ENCODE data around the gene GABPA.
"Not testable (repeated sequence)": the region's sequence is repeated elsewhere in the genome, so short reads cannot be mapped to it uniquely, and the experiment has no call there.

Gene GABPA

DNA sequence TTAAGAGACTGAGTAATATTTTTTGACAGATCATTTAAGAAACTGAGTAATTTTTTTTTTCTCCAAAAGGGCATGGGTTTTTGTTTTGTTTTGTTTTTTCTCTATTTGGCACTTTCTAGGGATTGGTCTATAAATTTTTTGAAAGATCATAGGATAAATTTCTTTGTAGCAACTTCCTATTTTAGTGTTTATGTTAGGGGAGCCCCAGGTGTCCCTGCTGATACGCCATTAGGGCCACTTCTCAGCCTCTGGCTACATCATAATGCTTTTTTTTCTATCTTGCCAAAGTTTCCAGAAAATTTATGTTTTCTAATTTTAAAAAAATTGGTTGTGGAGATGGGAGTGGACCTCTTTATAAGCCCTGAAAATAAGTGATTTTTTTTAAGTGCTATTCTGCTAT is 2.6 kb downstream of the GABPA start:
- DNase-seq (ENCODE audit: low read depth): no peak

DNA sequence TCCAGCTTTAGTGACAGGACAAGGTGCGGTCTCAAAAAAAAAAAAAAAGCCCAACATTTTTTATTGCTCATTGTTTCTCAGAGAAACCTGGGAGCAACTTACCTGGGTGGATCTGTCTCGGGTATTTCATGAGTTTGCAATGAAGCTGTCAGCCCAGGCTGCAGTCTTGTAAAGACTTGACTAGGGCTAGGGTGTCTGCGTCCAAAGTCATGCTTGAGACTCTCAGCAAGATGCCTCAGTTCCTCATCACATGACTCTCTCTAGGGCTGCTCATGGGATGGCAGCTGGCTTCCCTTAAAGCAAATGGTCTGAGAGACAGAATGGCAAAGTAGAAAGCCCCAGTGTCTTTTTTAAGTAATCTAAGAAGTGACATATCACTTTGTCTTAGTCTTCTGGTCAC is 8.1 kb downstream of the GABPA start:
- no peak for DNase-seq (ENCODE audit: low read depth)

GRCh38 chr21:25744854-25745253 is 10.1 kb downstream of the GABPA start:
- no peak for DNase-seq (ENCODE audit: low read depth)

DNA sequence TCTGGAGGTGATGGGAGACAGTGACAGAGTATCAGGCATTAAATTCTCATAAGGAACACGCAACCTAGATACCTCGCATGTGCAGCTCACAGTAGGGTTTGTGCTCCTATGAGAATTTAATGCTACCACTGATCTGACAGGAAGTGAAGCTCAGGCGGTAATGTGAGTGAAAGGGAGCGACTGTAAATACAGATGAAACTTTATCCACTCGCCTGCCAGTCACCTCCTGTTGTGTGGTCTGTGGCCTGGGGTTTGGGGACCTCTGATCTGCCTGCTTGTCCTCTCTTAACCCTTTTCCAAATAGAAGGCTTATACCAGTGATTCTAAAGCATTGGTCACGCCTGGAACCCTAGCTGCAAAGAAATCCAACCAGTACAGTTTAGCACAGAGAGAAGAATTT is 15.3 kb downstream of the GABPA start:
- no peak for DNase-seq (ENCODE audit: low read depth)

DNA sequence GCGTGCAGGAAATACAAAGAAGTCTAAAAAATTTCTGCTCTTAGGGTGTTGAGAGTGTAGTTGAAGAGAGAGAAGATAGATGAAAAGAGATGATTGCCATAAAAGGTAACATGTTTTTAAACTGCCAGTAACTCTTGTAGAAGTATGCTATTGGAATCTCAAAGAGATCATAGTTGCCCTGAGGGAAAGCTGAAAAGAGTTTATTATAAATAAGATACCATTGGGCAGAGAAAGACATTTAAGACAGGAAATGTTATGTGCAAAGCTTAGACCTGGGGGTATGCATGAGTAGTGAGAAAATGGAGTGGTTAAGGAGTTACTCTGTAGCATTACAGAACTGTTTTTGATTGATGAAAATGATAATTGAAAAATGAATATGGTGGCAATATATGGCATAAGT is 17.6 kb downstream of the GABPA start:
- no peak for DNase-seq (ENCODE audit: low read depth)

DNA sequence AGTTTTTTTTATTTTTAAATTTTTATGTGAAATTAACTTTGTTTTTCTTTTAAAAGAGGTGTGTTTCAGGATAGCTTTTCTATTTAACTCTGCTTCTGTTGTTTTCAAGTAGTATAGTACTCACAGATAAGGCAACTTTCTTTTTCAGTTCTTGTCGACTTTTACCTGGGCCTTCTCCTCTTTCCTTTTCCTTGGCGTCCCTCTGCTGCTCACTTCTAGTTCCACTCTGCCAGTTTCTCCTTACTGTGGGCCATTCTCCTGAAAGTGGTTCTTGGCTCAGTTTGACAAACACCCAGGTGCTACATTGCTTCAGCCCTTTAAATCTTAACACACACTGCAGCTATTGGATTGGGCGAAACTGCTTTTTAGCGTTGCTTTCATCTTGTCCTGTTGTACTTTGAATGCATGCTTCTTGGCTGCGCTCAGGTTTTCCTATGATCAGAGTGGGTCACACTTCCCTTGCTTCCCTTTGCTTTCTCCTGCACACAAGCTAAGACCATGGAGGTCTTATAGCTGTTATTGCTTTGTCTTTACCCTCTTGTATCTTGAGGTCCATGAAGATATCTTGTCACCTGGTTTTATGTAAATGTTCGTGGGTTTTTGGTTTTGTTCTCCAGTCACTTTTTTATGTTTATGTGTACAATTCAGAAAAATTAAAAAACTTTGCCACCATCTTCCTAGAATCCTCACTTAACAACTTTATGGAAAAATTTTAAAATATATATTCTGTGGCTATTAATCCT is 21.6 kb downstream of the GABPA start:
- no peak for DNase-seq (ENCODE audit: low read depth)

GRCh38 chr21:25757531-25757930 is 22.8 kb downstream of the GABPA start:
- DNase-seq (ENCODE audit: low read depth): no peak

GRCh38 chr21:25759573-25759972 is 24.8 kb downstream of the GABPA start:
- DNase-seq (ENCODE audit: low read depth): no peak

- DNase-seq (ENCODE audit: low read depth): no peak
Measured at GRCh38 chr21:25760061-25760460, 25.3 kb downstream of the GABPA start.

DNA sequence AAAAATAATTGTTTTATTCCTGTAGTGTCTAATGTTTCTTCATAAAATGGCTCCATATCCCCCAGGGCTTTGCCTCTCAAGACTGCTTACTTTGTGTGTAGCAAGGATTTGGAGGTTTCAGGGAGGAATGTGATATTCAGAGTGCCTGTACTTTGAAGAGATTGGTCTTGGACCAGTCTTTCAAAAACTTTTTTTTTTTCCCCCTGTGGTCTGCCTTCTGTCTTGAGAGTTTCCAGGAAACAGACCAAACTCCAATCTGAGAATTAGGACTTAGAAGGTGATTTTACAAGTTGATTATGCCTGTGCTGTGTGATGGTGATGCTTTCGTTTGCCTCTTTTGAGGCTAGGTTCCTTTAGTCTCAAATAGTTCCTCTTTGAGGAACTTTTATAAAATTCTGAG is 25.9 kb downstream of the GABPA start:
- no peak for DNase-seq (ENCODE audit: low read depth)

- no peak for DNase-seq (ENCODE audit: low read depth)
Measured at GRCh38 chr21:25764065-25764464, 29.3 kb downstream of the GABPA start.

GRCh38 chr21:25767921-25768320 is 33.1 kb downstream of the GABPA start:
- no peak for DNase-seq (ENCODE audit: low read depth)

DNA sequence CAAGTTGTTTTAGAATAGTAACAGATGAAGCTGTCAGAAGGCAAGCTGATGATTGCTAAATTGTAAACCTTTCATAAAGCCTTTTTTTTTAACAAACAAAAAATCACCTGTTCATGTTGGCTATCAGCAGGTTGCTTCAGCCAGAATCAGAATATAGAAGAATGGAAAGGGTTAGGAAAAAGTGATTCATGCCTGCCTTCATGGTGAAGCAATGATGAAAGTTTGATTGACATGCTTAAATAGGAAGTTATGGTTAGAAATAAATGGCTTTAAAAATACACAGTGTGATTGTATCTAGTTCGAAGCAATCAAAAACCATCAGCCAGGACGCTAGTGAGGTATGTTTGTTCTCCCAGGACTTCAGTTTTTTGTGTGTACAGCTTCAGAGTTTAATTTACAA is 37.9 kb downstream of the GABPA start:
- no peak for DNase-seq (ENCODE audit: low read depth)

DNA sequence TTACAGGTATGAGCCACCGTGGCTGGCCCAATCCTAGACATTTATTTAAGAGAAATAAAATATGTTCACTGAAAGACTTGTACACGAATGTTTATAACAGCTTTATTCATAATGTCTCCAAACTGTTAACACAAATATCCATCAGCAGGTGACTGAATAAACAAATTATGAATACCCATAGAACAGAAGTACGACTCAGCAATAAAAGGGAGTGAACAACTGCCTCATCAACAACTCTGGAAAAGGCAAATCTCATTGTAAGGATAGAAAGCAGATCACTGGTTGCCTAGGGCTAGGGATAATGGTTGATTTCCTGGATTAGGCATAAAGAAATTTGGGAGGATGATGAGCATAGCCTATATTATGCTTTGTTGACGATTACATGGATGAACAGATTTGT is 41.7 kb downstream of the GABPA start:
- DNase-seq (ENCODE audit: low read depth): no peak

DNA sequence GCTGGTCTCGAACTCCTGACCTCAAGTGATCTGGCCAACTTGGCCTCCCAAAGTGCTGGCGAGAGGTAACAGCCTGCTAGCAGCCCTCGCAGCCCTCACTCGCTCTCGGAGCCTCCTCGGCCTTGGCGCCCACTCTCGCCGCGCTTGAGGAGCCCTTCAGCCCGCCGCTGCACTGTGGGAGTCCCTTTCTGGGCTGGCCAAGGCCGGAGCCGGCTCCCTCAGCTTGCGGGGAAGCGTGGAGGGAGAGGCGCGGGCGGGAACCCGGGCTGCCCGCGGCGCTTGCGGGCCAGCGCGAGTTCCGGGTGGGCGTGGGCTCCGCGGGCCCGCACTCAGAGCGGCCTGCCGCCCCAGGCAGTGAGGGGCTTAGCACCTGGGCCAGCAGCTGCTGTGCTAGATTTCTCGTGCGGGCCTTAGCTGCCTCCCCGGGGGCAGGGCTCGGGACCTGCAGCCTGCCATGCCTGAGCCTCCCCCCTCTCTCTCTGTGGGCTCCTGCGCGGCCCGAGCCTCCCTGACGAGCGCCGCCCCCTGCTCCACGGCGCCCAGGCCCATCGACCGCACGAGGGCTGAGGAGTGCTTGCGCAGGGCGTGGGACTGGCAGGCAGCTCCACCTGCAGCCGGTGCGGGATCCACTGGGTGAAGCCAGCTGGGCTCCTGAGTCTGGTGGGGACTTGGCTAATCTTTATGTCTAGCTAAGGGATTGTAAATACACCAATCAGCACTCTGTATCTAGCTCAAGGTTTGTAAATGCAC is 43.5 kb downstream of the GABPA start:
- DNase-seq (ENCODE audit: low read depth): not testable (repeated sequence)

GRCh38 chr21:25788677-25789076 is 53.9 kb downstream of the GABPA start:
- no peak for DNase-seq (ENCODE audit: low read depth)

DNA sequence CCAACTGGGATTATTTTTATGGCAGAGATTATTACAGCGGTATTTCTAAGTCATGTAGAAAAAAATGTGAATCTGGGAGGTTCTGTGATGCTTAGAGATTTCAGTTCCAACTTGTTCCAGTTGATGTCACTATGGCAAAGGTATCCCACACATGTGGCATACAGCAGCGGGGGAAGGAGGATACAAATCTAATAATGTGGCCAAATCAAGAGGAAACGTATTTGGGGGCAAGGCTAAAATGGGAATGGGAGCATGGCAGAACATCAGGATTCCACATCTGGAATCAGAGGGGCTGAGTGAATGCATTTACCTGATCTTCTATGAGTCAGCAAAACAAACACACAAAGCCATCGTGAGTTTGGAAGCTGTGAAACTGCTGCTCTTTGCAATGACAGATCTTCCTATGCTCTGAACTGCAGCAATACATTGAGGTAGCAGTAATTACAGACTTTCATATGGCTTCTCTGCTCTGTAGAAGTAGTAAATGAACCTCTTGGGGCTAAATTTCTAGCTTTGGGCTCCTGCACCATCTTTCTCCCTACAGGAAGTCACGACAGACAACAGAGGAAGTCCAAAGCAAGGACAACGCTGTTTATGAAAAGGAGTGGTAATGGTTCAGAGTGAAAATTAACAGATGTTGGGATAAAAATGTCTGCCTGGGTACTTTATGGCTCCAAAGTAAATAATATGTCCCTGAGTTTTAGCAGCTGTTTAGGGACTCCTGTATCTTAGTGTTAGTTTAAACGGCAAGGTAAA is 55.5 kb downstream of the GABPA start:
- no peak for DNase-seq (ENCODE audit: low read depth)

- no peak for DNase-seq (ENCODE audit: low read depth)
Measured at GRCh38 chr21:25790878-25791204, 56.1 kb downstream of the GABPA start.

GRCh38 chr21:25791319-25791718 is 56.5 kb downstream of the GABPA start:
- DNase-seq (ENCODE audit: low read depth): no peak

DNA sequence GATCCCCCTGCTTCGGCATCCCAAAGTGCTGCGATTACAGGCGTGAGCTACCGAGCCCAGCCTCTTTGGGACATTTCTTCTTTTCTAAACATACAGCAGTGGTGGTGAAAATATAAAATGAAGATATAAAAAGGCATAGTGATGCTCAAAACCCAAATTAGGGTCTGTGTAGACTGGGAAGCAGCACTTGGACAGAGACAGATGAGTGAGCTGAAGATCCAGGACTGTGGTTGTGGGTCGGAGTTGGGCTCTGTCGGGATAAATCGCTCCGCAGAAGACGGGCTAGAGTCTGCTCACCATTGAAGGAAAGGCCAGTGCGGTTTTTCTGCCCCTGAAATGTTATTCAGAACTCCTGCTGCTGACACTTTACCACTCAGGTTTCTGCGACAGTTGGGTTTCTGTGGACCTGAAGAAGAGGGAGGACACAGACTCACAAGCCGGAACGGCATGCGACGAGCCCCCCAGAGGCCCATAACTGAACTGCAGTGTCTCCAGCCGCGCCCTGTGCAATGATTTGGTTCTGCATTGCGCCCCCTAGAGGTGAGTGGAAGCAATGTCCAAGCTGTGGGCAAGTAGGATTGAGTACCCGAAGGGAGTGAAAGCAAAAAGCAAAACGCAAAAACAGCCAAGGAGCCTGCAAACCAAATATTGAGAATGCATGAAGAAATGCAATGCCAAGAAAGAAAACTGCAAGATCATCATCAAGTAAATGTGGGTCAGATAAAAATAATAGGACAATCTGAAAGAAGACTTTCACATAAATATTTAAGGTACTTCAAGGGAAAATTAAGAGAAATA is 66.6 kb downstream of the GABPA start:
- DNase-seq (ENCODE audit: low read depth): peak; percentile 76

DNA sequence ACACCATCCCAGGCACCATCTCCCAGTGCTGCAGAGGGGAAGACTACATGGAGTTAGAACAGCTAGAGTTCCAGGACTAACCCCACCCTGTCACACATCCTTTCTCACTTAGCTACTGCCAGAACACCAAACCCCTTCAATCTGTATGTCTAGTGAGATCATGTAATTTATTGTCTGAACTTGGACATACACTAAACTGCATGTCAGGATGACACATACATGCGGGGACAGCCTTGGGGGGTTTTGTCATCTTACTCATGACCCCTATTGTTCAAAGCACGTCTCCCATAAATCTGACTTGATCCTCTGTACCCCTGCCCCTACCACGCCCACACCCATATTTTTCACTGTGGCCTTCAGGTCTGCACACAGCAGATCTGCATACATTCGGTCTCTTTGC is 71.3 kb downstream of the GABPA start:
- no peak for DNase-seq (ENCODE audit: low read depth)

DNA sequence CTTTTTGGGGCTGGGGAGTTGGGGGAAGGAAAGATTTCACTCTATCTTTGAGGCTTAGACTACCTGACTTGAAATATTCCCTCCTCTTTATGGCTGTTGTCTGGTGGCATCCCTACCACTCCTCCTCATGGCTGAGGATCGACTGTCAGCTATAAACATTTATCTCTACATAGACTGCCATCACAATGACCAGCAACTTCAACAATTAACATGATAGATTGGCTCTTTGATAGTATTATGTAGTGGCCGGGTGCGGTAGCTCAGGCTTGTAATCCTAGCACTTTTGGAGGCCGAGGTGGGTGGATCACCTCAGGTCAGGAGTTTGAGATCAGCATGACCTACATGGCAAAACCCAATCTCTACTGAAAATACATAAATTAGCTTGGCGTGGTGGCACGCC is 72.4 kb downstream of the GABPA start:
- no peak for DNase-seq (ENCODE audit: low read depth)
